HepG2 (cell line): ENCODE measurements around the gene HEATR5B. TPM values are rescaled to one million over a fixed set of nuclear protein-coding genes. Genes with fewer than 3 reads are reported as not detected.

Experiments used
- ASH2L ChIP-seq: fragments of 300-600, 200-600 bp; sonication (generic); IDR thresholded peaks from 2 replicates; pipeline ENCODE4 v1.7.0; 2017; ENCODE audit warnings: low read depth, mild to moderate bottlenecking, moderate library complexity, mixed read lengths, low read length; ENCODE audit not compliant: insufficient read length
- JUNB ChIP-seq: sonication (generic); formaldehyde crosslinking; IDR thresholded peaks from 2 replicates; pipeline ENCODE4 v1.8.0; 2022; ENCODE audit warnings: missing genetic modification reagents, mild to moderate bottlenecking, borderline replicate concordance
- MTA1 ChIP-seq: sonication (generic); formaldehyde crosslinking; IDR thresholded peaks from 2 replicates; pipeline ENCODE4 v1.4.0; 2020; ENCODE audit warnings: missing genetic modification reagents, mild to moderate bottlenecking, borderline replicate concordance
- NFE2L1 ChIP-seq: sonication (generic); formaldehyde crosslinking; IDR thresholded peaks from 2 replicates; pipeline ENCODE4 v1.4.0; 2020; ENCODE audit warnings: missing genetic modification reagents, mild to moderate bottlenecking, borderline replicate concordance
- NFIB ChIP-seq: sonication (generic); formaldehyde crosslinking; IDR thresholded peaks from 2 replicates; pipeline ENCODE4 v1.9.0; 2021; ENCODE audit warnings: missing genetic modification reagents, mild to moderate bottlenecking, borderline replicate concordance
- SMAD1 ChIP-seq: sonication (generic); formaldehyde crosslinking; IDR thresholded peaks from 2 replicates; pipeline ENCODE4 v1.4.0; 2020; ENCODE audit warnings: missing genetic modification reagents, low read depth, mild to moderate bottlenecking, borderline replicate concordance
- SMYD3 ChIP-seq: sonication (generic); formaldehyde crosslinking; IDR thresholded peaks from 2 replicates; pipeline ENCODE4 v1.8.1; 2023; ENCODE audit warnings: mild to moderate bottlenecking, missing genetic modification reagents
- ZBTB20 ChIP-seq: sonication (generic); formaldehyde crosslinking; IDR thresholded peaks from 2 replicates; pipeline ENCODE4 v1.8.1; 2023; ENCODE audit warnings: missing genetic modification reagents, low read depth, mild to moderate bottlenecking, borderline replicate concordance
- ZFP36L1 ChIP-seq: sonication (generic); formaldehyde crosslinking; IDR thresholded peaks from 2 replicates; pipeline ENCODE4 v1.8.0; 2022; ENCODE audit warnings: mild to moderate bottlenecking, missing genetic modification reagents, moderate library complexity
- ZMYM4 ChIP-seq: sonication (generic); formaldehyde crosslinking; IDR thresholded peaks from 2 replicates; pipeline ENCODE4 v1.8.1; 2023; ENCODE audit warnings: mild to moderate bottlenecking, missing genetic modification reagents
- ZNF446 ChIP-seq: sonication (generic); formaldehyde crosslinking; IDR thresholded peaks from 2 replicates; pipeline ENCODE4 v1.5.0; 2020; ENCODE audit warnings: mild to moderate bottlenecking, missing genetic modification reagents
- ZNF562 ChIP-seq: sonication (generic); formaldehyde crosslinking; IDR thresholded peaks from 2 replicates; pipeline ENCODE4 v1.8.0; 2022; ENCODE audit warnings: missing genetic modification reagents, borderline replicate concordance
- ZNF713 ChIP-seq: sonication (generic); formaldehyde crosslinking; IDR thresholded peaks from 2 replicates; pipeline ENCODE4 v1.4.0; 2020; ENCODE audit warnings: mild to moderate bottlenecking, missing genetic modification reagents
- ZNF773 ChIP-seq: sonication (generic); formaldehyde crosslinking; IDR thresholded peaks from 2 replicates; pipeline ENCODE4 v1.4.0; 2020; ENCODE audit warnings: missing genetic modification reagents, borderline replicate concordance
- ZNF775 ChIP-seq: sonication (generic); formaldehyde crosslinking; IDR thresholded peaks from 2 replicates; pipeline ENCODE4 v1.4.0; 2020; ENCODE audit warnings: missing genetic modification reagents, mild to moderate bottlenecking, moderate library complexity, borderline replicate concordance
- polyA plus RNA-seq, 8 experiments: library from polyadenylated mRNA; depleted of rRNA in 3 of 8; stranded (reverse) in 7 of 8; unstranded in 1 of 8; fragments of >200 nt; fragmentation: Illumina TruSeq in 4 of 8; extraction: Trizol in 4 of 8; gene quantifications; 2 replicates each; pipeline versions ENCODE4 v1.2.1 to v1.2.3, GENCODE V29; 2011 to 2016; ENCODE audit warnings: low read depth in 4 of 8, missing spikeins in 1 of 8, mixed read lengths in 1 of 8; ENCODE audit not compliant: insufficient read depth in 1 of 8
- total RNA-seq, 5 experiments: library from RNA; depleted of rRNA; stranded (reverse); fragments of >200 nt; fragmentation: Illumina TruSeq; extraction: Trizol; gene quantifications; 2 replicates each; pipeline ENCODE4 v1.2.3, GENCODE V29; 2016; ENCODE audit warnings: low read depth in 1 of 5
- TF ChIP-seq, protein P1 (sequence below): sonication (generic); formaldehyde crosslinking; IDR thresholded peaks from 2 replicates; pipeline ENCODE4 v1.5.0; 2020; ENCODE audit warnings: mild to moderate bottlenecking, missing genetic modification reagents
- TF ChIP-seq, protein P2 (sequence below): sonication (generic); formaldehyde crosslinking; IDR thresholded peaks from 2 replicates; pipeline ENCODE4; 2020; ENCODE audit warnings: missing genetic modification reagents, mild to moderate bottlenecking, borderline replicate concordance
- TF ChIP-seq, protein P3 (sequence below): sonication (generic); formaldehyde crosslinking; IDR thresholded peaks from 2 replicates; pipeline ENCODE4 v1.4.0; 2020; ENCODE audit warnings: missing genetic modification reagents

HEATR5B gene
- total and polyA plus RNA-seq, 2 of the 13 experiments (the other 11 are each of a cell fraction or from before 2014, with no cell fraction given): 12.7 to 16.3 TPM

DNA sequence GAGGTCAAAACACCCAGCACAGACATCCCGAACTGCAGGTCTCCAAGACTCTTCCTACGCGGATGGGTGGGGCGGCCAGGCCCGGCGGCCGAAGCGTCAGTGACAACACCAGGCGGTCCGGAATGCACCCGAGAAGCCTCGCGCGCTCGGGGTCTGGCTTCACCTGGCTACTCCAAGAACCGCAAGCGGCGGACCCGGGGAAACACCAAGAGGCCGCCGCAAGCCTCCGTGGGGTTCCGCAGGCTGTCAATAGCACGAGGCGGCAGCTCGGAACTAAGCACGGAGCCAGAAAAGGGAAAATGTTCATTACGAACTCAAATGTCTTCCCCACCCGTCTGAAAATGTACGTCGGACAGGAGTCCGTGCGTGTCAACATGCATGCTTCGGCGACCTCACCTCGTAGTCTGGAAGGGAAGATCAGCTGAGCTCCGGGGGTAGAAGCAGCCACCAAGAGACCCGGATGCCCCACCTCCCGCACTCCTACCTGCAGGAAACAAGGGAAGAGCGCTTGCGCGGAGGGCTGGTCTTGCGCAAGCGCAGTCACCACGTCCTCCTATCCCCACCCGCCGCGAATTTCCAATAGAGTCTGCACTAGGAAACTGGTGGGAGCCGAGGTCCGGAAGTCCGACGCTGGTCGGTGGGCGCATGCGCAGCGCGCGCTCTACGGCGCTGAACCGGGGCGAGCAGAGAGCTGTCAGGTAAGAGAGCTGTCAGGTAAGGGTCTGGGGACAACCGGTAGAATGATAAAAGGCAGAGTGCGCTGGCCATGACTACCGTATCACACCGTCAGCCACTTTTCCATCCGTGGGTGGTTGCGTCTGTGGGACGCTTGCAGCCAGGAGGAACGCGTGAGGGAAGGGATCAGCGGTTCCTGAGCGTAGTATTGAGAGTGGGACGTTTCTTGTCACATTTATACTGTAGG is at the start of gene HEATR5B, which contains the start of gene GPATCH11 (continued):
- TF ChIP-seq ZBTB20 (CRISPR knock-in tag): peak; percentile 30; the same call in 1 of the 2 replicates
- peak; percentile 94 for TF ChIP-seq ZMYM4 (CRISPR knock-in tag)
- no peak for TF ChIP-seq NFIB
- TF ChIP-seq NFE2L1 (CRISPR knock-in tag): no peak
- TF ChIP-seq ASH2L: peak; percentile 98
- no peak for TF ChIP-seq ZNF713
- peak; percentile 50; the same call in 1 of the 2 replicates for TF ChIP-seq ZFP36L1
- TF ChIP-seq, protein P1, sequence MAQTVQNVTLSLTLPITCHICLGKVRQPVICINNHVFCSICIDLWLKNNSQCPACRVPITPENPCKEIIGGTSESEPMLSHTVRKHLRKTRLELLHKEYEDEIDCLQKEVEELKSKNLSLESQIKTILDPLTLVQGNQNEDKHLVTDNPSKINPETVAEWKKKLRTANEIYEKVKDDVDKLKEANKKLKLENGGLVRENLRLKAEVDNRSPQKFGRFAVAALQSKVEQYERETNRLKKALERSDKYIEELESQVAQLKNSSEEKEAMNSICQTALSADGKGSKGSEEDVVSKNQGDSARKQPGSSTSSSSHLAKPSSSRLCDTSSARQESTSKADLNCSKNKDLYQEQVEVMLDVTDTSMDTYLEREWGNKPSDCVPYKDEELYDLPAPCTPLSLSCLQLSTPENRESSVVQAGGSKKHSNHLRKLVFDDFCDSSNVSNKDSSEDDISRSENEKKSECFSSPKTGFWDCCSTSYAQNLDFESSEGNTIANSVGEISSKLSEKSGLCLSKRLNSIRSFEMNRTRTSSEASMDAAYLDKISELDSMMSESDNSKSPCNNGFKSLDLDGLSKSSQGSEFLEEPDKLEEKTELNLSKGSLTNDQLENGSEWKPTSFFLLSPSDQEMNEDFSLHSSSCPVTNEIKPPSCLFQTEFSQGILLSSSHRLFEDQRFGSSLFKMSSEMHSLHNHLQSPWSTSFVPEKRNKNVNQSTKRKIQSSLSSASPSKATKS (CRISPR knock-in tag): no peak
- TF ChIP-seq, protein P2, sequence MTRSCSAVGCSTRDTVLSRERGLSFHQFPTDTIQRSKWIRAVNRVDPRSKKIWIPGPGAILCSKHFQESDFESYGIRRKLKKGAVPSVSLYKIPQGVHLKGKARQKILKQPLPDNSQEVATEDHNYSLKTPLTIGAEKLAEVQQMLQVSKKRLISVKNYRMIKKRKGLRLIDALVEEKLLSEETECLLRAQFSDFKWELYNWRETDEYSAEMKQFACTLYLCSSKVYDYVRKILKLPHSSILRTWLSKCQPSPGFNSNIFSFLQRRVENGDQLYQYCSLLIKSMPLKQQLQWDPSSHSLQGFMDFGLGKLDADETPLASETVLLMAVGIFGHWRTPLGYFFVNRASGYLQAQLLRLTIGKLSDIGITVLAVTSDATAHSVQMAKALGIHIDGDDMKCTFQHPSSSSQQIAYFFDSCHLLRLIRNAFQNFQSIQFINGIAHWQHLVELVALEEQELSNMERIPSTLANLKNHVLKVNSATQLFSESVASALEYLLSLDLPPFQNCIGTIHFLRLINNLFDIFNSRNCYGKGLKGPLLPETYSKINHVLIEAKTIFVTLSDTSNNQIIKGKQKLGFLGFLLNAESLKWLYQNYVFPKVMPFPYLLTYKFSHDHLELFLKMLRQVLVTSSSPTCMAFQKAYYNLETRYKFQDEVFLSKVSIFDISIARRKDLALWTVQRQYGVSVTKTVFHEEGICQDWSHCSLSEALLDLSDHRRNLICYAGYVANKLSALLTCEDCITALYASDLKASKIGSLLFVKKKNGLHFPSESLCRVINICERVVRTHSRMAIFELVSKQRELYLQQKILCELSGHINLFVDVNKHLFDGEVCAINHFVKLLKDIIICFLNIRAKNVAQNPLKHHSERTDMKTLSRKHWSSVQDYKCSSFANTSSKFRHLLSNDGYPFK (CRISPR knock-in tag): peak; percentile 79
- TF ChIP-seq, protein P3, sequence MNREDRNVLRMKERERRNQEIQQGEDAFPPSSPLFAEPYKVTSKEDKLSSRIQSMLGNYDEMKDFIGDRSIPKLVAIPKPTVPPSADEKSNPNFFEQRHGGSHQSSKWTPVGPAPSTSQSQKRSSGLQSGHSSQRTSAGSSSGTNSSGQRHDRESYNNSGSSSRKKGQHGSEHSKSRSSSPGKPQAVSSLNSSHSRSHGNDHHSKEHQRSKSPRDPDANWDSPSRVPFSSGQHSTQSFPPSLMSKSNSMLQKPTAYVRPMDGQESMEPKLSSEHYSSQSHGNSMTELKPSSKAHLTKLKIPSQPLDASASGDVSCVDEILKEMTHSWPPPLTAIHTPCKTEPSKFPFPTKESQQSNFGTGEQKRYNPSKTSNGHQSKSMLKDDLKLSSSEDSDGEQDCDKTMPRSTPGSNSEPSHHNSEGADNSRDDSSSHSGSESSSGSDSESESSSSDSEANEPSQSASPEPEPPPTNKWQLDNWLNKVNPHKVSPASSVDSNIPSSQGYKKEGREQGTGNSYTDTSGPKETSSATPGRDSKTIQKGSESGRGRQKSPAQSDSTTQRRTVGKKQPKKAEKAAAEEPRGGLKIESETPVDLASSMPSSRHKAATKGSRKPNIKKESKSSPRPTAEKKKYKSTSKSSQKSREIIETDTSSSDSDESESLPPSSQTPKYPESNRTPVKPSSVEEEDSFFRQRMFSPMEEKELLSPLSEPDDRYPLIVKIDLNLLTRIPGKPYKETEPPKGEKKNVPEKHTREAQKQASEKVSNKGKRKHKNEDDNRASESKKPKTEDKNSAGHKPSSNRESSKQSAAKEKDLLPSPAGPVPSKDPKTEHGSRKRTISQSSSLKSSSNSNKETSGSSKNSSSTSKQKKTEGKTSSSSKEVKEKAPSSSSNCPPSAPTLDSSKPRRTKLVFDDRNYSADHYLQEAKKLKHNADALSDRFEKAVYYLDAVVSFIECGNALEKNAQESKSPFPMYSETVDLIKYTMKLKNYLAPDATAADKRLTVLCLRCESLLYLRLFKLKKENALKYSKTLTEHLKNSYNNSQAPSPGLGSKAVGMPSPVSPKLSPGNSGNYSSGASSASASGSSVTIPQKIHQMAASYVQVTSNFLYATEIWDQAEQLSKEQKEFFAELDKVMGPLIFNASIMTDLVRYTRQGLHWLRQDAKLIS (CRISPR knock-in tag): no peak; the same call in 1 of the 2 replicates
- no peak for TF ChIP-seq SMYD3 (CRISPR knock-in tag)
- no peak; the same call in 1 of the 2 replicates for TF ChIP-seq MTA1 (CRISPR knock-in tag)
- no peak for TF ChIP-seq JUNB (CRISPR knock-in tag)
- no peak for TF ChIP-seq ZNF562 (CRISPR knock-in tag)
- peak; percentile 62; the same call in 1 of the 2 replicates for TF ChIP-seq SMAD1
- TF ChIP-seq ZNF773 (CRISPR knock-in tag): peak; percentile 80; the same call in 1 of the 2 replicates
- no peak for TF ChIP-seq ZNF775 (CRISPR knock-in tag)
- no peak; the same call in 1 of the 2 replicates for TF ChIP-seq ZNF446 (CRISPR knock-in tag)
